ENCODE data around the gene HEY2. TPM values are rescaled to one million over a fixed set of nuclear protein-coding genes. Genes with fewer than 3 reads are reported as not detected.
A peak's percentile ranks its signal among the peaks of the same experiment; 100 is the strongest.

HEY2 gene
- total and polyA plus RNA-seq, 2 donors (not counting 1 experiment from before 2014, with no cell fraction given), result 0.12 TPM; not detected in 1

DNA sequence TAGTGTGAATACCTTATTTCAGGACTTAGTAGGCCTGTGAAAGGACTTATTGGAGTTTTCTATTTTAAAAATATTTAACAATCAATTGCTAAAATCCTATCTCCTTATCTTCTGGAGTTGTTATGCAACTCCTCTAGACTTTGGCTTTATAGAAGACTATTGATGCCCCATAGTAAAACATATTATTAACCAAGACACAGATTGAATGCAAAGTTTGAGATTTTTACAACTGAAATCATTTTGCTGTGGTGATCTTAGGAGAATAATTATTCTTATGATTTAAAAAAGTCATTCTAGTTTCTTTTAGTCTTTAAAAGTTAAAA, 4.5 kb downstream of the HEY2 start:
- Mint-ChIP-seq H3K9me3 (ENCODE audit: insufficient read depth) (no peaks in the 10 kb centered on the region), H3K27ac (no peak overlapping the region), H3K4me1 (peaks cover 12% of the 10 kb centered on the region), H3K4me3 (no peak overlapping the region), H3K27me3 (peaks cover 57% of the 10 kb centered on the region)
- peaks cover 9 to 16% of the 10 kb centered on the region in 2 donors for H3K4me1 ChIP-seq (ENCODE audit: control insufficient read depth in 2 of 2, insufficient read depth in 2 of 2, low read length in 2 of 2)
- H3K36me3 ChIP-seq (replicated peaks in 1 of 2; ENCODE audit: control extremely low read depth in 1 of 2, control insufficient read depth in 1 of 2, extremely low read depth in 1 of 2, insufficient read depth in 2 of 2, low read length in 1 of 2), result no peaks in the 10 kb centered on the region
- no peaks in the 10 kb centered on the region for H3K79me2 ChIP-seq (ENCODE audit: control insufficient read depth, insufficient read depth, low read length)
- H3K4me2 ChIP-seq (replicated peaks; ENCODE audit: low read depth, low read length, poor library complexity, severe bottlenecking), result no peak overlapping the region
- H3K4me3 ChIP-seq (ENCODE audit: control extremely low read depth in 1 of 5, extremely low read depth in 1 of 5, insufficient read depth in 1 of 5, low read depth in 2 of 5, low read length in 4 of 5), result no peak overlapping the region
- ATAC-seq (ENCODE audit: low read depth), result no peak
- DNase-seq, result no peak
- POLR2A ChIA-PET, result no interaction called here
- CTCF ChIA-PET, result interaction anchor here (0.8 to 14.0 kb wide), 26 partner anchors 9 to 460 kb away, joined by 3 to 375 read pairs (median 4); partner anchors contain the start of genes HDDC2, NCOA7 and TRMT11
- H4K20me1 ChIP-seq (ENCODE audit: control insufficient read depth, insufficient read depth, low read length, poor library complexity, severe bottlenecking), result no peaks in the 10 kb centered on the region
- no peak overlapping the region for H2AFZ ChIP-seq (ENCODE audit: insufficient read depth, low read depth, low read length, poor library complexity, severe bottlenecking)
- H3K9ac ChIP-seq (ENCODE audit: low read length), result no peak overlapping the region
- intact Hi-C loops (cut with micrococcal nuclease), result loop anchor here (1.0 kb wide), 1 partner anchor 440 kb away; no protein-coding TSS in a partner anchor
- peaks cover 0 to 40% (median 28%) of the 10 kb centered on the region in 4 experiments for H3K27me3 ChIP-seq (replicated peaks in 1 of 4; ENCODE audit: control extremely low read depth in 1 of 4, control insufficient read depth in 3 of 4, insufficient read depth in 4 of 4, low read length in 3 of 4)
- no peak for TF ChIP-seq EZH2 (IDR thresholded peaks at IDR 0.05; ENCODE audit: borderline replicate concordance, insufficient read depth, low read depth, low read length, poor library complexity, severe bottlenecking)
- TF ChIP-seq, protein P1, sequence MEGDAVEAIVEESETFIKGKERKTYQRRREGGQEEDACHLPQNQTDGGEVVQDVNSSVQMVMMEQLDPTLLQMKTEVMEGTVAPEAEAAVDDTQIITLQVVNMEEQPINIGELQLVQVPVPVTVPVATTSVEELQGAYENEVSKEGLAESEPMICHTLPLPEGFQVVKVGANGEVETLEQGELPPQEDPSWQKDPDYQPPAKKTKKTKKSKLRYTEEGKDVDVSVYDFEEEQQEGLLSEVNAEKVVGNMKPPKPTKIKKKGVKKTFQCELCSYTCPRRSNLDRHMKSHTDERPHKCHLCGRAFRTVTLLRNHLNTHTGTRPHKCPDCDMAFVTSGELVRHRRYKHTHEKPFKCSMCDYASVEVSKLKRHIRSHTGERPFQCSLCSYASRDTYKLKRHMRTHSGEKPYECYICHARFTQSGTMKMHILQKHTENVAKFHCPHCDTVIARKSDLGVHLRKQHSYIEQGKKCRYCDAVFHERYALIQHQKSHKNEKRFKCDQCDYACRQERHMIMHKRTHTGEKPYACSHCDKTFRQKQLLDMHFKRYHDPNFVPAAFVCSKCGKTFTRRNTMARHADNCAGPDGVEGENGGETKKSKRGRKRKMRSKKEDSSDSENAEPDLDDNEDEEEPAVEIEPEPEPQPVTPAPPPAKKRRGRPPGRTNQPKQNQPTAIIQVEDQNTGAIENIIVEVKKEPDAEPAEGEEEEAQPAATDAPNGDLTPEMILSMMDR (IDR thresholded peaks at IDR 0.05), result peak; percentile 35
- no peak overlapping the region for H3K27ac ChIP-seq (ENCODE audit: low read length in 2 of 2)
- H3K9me3 ChIP-seq (ENCODE audit: control extremely low read depth in 1 of 3, control insufficient read depth in 2 of 3, insufficient read depth in 1 of 3, low read length in 2 of 3), result peaks cover 0 to 4% (median 0%) of the 10 kb centered on the region in 3 donors

DNA sequence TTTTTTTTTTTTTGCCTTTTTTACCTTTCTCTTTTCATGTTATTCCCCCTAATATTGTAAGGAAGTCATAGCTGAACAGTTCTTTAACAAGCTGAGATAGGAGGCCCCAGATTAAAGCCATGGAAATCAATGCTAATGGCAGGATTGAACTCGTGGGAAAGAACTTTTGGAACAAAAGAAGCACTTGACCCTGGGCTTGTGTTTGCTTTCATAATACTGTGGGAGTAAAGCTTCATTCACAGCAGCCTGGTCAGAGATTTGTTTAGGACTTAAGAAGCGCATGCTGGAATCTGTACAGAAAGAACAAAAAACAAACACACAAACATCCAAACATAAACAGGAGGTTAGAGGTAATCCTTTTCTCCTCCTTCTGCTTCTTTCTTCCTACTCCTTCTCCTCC, 5.1 kb downstream of the HEY2 start:
- Histone ChIP-seq H3K36me3 (replicated peaks in 1 of 2; ENCODE audit: control extremely low read depth in 1 of 2, control insufficient read depth in 1 of 2, extremely low read depth in 1 of 2, insufficient read depth in 2 of 2, low read length in 1 of 2) (no peaks in the 10 kb centered on the region), H3K79me2 (ENCODE audit: control insufficient read depth, insufficient read depth, low read length) (no peaks in the 10 kb centered on the region), H3K4me3 (ENCODE audit: control extremely low read depth in 1 of 5, extremely low read depth in 1 of 5, insufficient read depth in 1 of 5, low read depth in 2 of 5, low read length in 4 of 5) (no peak overlapping the region), H3K4me2 (replicated peaks; ENCODE audit: low read depth, low read length, poor library complexity, severe bottlenecking) (no peak overlapping the region), H3K27ac (ENCODE audit: low read length in 2 of 2) (no peak overlapping the region), H3K27me3 (replicated peaks in 1 of 4; ENCODE audit: control extremely low read depth in 1 of 4, control insufficient read depth in 3 of 4, insufficient read depth in 4 of 4, low read length in 3 of 4) (peaks cover 0 to 40% (median 28%) of the 10 kb centered on the region in 4 experiments), H2AFZ (ENCODE audit: insufficient read depth, low read depth, low read length, poor library complexity, severe bottlenecking) (no peak overlapping the region), H3K9ac (ENCODE audit: low read length) (no peak overlapping the region), H3K4me1 (ENCODE audit: control insufficient read depth in 2 of 2, insufficient read depth in 2 of 2, low read length in 2 of 2) (peaks cover 8 to 14% of the 10 kb centered on the region in 2 donors), H4K20me1 (ENCODE audit: control insufficient read depth, insufficient read depth, low read length, poor library complexity, severe bottlenecking) (no peaks in the 10 kb centered on the region), H3K9me3 (ENCODE audit: control extremely low read depth in 1 of 3, control insufficient read depth in 2 of 3, insufficient read depth in 1 of 3, low read length in 2 of 3) (peaks cover 0 to 7% (median 0%) of the 10 kb centered on the region in 3 donors)
- Mint-ChIP-seq H3K27ac (no peak overlapping the region), H3K9me3 (ENCODE audit: insufficient read depth) (no peaks in the 10 kb centered on the region), H3K27me3 (peaks cover 63% of the 10 kb centered on the region), H3K4me1 (peaks cover 11% of the 10 kb centered on the region), H3K4me3 (no peak overlapping the region)
- intact Hi-C loops (cut with micrococcal nuclease), result no loop called here
- ChIA-PET POLR2A (no interaction called here), CTCF (interaction anchor here (0.7 to 14.0 kb wide), 12 partner anchors 9 to 454 kb away, joined by 3 to 375 read pairs (median 6); partner anchors contain the start of genes HDDC2 and TRMT11)
- TF ChIP-seq, protein P1 (IDR thresholded peaks at IDR 0.05), result no peak
- TF ChIP-seq EZH2 (IDR thresholded peaks at IDR 0.05; ENCODE audit: borderline replicate concordance, insufficient read depth, low read depth, low read length, poor library complexity, severe bottlenecking), result no peak
- ATAC-seq (ENCODE audit: low read depth) (no peak), DNase-seq (no peak)
- 71% methylated on average over 1 of the region's 2 CpGs for WGBS (ENCODE audit: insufficient coverage)
